GM18526 (cell line): ENCODE measurements around the gene COQ10A.

Source experiments
- POLR2A ChIP-seq: IDR thresholded peaks from 3 replicates; pipeline ENCODE4 v1.6.1; 2011; ENCODE audit not compliant: insufficient read length; ENCODE audit errors: extremely low read depth

COQ10A gene

GRCh38 chr12:56299308-56299852, 32.6 kb downstream of the COQ10A start:
- no peak for TF ChIP-seq POLR2A

GRCh38 chr12:56299853-56300643, 33.3 kb downstream of the COQ10A start, which contains the start of gene CS:
Gene CS (minus strand): TSS chr12:56300330. CDS start chr12:56300201, 129 bp downstream.
- peak; percentile 64 for TF ChIP-seq POLR2A

GRCh38 chr12:56300644-56301464, 34.1 kb downstream of the COQ10A start:
- no peak for TF ChIP-seq POLR2A

- no peak for TF ChIP-seq POLR2A
These were observed 37.5 kb downstream of the COQ10A start for GRCh38 chr12:56304276-56304675.

- TF ChIP-seq POLR2A = no peak
These were observed 38.3 kb downstream of the COQ10A start for GRCh38 chr12:56304872-56305590.

GRCh38 chr12:56307221-56307965, 40.7 kb downstream of the COQ10A start:
- no peak for TF ChIP-seq POLR2A

- TF ChIP-seq POLR2A = no peak
These were observed 42.0 kb downstream of the COQ10A start for GRCh38 chr12:56308714-56309113.

GRCh38 chr12:56311003-56311402, 44.3 kb downstream of the COQ10A start:
- TF ChIP-seq POLR2A = no peak

GRCh38 chr12:56315249-56315621, 48.5 kb downstream of the COQ10A start:
- no peak for TF ChIP-seq POLR2A

- TF ChIP-seq POLR2A = peak; percentile 93
These were observed 49.1 kb downstream of the COQ10A start, which contains the start of gene CNPY2 for GRCh38 chr12:56315622-56316473. Gene CNPY2 (minus strand): TSS chr12:56315988. CDS start chr12:56315217, 771 bp downstream.

GRCh38 chr12:56317675-56318074, 50.9 kb downstream of the COQ10A start:
- no peak for TF ChIP-seq POLR2A
